ENCODE measurements around the gene FLAD1. TPM values are rescaled to one million over a fixed set of nuclear protein-coding genes. Genes with fewer than 3 reads are reported as not detected.

The FLAD1 gene
- total RNA-seq, 1 donor from 2014 or later: 14.9 TPM

DNA sequence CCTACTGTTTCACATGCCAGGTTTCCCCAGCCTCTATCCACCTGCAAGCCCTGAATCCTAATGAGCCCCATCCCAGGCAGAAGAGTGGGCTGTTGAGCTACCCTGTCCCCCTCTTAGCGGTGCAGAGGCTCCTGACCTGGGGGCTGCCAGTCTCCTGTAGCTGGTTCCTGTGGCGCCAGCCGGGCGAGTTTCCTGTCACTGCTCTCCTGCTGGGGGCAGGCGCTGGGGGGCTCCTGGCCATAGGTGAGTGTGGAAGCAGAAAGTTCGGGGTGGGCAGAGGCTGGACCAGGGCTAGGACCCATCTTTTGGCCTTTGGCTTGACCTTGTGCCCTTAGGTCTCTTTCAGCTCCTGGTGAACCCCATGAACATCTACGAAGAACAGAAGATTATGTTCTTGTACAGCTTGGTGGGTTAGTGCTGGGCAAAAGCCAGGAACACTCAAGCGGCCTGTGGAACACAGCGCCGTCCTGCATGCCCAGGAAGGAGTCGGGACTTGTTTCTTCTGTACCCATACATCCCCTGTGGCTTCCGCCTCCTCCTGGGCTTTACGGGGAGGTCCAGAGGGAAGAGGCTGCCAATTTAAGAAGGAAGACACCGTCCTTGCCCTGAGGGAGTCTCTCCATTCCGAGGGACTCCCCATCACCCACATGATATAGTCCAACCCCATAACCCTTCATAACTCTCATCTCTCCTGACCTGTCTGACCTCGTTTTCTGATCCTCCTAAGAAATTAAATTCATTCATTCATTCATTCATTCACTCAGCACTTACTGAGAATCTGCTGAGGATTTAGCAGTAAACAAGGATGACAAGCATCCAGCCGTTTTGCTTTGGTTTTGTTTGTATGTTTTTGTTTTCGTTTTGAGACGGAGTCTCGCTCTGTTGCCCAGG, 51.4 kb downstream of the FLAD1 start:
- DNase-seq (ENCODE audit: low spot score): no peak

DNA sequence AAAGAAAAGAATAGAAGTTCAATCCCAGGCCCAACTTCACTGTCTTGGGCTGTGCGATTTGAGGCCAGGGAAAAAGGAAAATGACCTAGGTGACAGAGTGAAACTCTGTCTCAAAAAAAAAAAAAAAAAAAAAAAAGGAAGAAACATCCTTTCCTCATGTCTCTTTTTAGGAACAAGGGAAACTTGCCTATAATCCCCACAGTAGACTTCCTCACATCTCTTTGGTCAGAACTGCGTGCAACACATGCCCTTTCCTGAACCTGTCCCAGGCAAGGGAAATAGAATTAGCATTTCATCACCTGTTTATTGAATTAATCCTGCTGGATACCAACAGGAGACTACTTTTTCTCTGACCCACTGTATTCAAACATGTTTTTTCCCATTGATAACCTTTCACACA, 52.8 kb downstream of the FLAD1 start:
- DNase-seq (ENCODE audit: low spot score): no peak

DNA sequence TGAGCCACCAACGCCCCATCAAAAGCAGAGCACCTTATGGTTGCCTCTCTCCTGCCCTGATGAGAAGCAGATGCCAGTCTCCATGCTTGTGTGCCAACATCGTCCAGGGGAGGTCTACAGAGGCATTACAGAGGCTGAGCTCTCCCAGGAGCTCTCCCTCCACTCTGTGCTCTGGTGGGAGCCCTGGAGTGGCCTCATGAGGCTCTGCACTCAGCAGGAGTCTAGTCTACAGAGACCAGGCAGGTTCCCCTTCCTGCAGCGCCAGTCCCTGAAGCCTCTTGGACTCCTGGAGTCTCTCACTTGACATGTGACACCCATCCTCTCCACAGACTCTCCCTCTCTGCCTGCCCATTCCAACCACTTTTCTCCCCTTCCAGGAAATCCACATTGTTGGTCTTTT, 53.9 kb downstream of the FLAD1 start:
- DNase-seq (ENCODE audit: low spot score): no peak

DNA sequence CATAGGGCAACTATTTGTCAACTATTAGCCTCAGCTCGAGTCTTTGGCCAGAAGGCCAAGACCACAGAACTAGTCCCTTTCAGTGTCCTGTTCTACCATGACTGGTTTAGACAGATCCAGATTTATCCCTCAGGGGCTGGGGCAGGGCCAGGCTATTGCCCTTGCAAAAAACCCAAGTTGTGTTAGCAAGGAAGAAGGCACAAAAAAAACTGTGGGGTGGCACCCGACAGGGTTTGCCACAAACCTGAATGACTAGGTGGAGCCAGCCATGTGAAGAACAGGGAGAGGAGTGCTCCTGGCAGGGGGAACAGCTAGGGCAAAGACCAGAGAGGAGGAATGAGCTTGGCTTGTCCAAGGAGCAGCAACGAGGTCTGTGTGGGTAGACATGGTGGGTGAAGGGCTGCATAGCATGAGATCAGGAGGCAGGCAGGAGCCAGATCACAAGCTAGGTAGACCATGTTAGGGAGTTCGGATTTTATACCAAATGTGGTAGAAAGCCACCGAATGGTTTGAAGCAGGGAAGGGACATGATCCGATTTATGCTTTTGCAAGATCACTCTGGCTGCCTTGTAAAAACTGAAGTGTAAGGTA, 54.8 kb downstream of the FLAD1 start:
- no peak for DNase-seq (ENCODE audit: low spot score)

DNA sequence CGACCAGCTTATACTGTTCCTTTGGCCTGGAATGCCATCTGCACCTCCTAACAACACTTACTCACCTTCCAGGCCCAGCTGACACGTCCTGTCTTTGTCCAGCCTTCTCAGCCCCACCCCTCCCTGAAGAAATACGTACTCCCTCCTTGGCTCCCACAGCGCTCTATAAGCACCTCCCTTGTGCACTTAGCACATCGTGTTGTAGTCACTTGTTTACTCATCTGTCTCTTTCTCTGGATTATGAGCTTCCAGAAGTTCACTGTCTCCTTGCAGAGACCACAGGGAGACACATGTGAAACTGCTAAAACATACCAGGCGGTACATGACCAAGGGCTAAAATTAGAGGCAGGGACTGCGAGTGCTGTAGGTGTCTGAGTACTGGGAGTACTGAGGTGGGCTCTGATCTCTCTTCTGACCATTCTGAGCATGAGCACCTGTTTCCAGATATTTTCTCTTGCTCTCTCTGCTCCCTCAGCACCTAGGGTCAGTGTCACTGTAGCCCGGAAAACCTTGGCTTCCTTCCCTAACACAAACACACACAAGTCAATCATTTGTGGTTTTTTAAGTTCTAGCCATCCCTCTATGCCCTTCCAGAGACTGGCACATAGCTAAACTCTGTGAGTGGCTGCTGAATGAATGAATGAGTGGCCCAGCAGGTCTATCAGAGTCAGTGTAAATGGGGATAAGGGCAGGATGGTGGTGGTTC, 55.6 kb downstream of the FLAD1 start:
- DNase-seq (ENCODE audit: low spot score): no peak

DNA sequence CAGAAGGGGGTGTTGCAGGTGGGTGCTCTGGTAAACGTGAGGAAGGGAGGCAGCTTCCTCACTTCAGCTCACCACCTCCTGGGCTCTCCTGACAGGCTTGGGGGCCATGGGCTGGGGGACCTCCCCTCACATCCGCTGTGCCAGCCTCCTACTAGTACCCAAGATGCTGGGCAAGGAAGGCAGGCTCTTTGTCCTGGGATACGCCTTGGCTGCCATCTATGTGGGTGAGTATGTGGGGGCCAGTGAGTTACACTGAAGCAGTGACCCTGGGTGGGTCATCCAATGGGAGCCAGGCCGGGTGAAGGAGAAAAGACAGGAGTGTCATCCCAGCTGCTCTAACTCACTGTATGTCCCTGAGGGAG, 56.1 kb downstream of the FLAD1 start:
- DNase-seq (ENCODE audit: low spot score): no peak

DNA sequence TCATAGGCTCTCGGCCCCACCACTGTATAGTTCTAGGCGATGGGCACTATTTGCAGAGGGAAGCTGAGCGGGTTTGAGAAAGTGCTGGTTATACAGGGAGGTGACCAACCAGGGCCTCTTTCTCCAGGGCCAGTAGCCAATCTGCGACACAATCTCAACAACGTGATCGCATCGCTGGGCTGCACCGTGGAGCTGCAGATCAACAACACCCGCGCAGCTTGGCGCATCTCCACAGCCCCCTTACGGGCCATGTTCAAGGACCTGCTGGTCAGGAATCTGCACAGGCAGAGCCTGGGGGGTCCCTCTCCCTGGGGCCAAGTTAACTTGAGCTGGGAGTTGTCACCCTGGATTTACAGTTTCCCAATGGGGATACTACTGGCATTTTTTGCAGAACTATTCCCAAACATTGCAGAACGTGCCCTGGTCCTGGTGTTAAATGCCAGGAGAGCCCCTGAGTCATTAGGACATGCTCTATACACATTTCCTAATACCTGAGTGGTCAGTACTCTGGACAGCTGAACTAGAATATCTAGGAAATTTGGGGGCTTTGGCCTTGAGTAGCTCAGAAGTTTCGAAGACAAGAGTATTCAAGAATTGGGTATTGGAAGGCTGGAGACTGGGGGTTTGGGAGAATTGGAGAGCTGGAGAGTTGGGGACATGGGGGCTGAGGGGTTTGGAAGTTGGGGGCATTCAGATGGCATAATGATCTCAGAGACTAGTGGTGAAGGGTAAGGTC, 57.4 kb downstream of the FLAD1 start:
- no peak for DNase-seq (ENCODE audit: low spot score)

Other genes with a start within 250 kb of the FLAD1 start
- gene KCNN3, start 113.1 kb upstream of the FLAD1 start, total RNA-seq (ENCODE audit: insufficient read depth, low replicate concordance): 1.9 TPM
- 13.0 TPM for gene PMVK, start 46.6 kb upstream of the FLAD1 start, total RNA-seq (ENCODE audit: insufficient read depth, low replicate concordance)
- gene PBXIP1, start 27.2 kb upstream of the FLAD1 start, total RNA-seq (ENCODE audit: insufficient read depth, low replicate concordance): 120 TPM
- gene PYGO2, start 21.6 kb upstream of the FLAD1 start, total RNA-seq (ENCODE audit: insufficient read depth, low replicate concordance): 9.4 TPM
- gene SHC1, start 12.6 kb upstream of the FLAD1 start, total RNA-seq (ENCODE audit: insufficient read depth, low replicate concordance): 73.2 TPM
- gene CKS1B, start 8.7 kb upstream of the FLAD1 start, total RNA-seq (ENCODE audit: insufficient read depth, low replicate concordance): 18.5 TPM
- gene LENEP, start 10.2 kb downstream of the FLAD1 start, total RNA-seq (ENCODE audit: insufficient read depth, low replicate concordance): not detected
- 18.8 TPM for gene ZBTB7B, start 19.5 kb downstream of the FLAD1 start, total RNA-seq (ENCODE audit: insufficient read depth, low replicate concordance)
- not detected for gene DCST2, start 50.4 kb downstream of the FLAD1 start, total RNA-seq (ENCODE audit: insufficient read depth, low replicate concordance)
- not detected for gene DCST1, start 50.5 kb downstream of the FLAD1 start, total RNA-seq (ENCODE audit: insufficient read depth, low replicate concordance)
- gene ADAM15, start 68.0 kb downstream of the FLAD1 start, total RNA-seq (ENCODE audit: insufficient read depth, low replicate concordance): 35.6 TPM
- gene EFNA4, start 80.4 kb downstream of the FLAD1 start, total RNA-seq (ENCODE audit: insufficient read depth, low replicate concordance): 9.9 TPM
- gene EFNA3, start 95.5 kb downstream of the FLAD1 start, total RNA-seq (ENCODE audit: insufficient read depth, low replicate concordance): 0.72 TPM
- 3.1 TPM for gene EFNA1, start 144.5 kb downstream of the FLAD1 start, total RNA-seq (ENCODE audit: insufficient read depth, low replicate concordance)
- gene SLC50A1, start 152.5 kb downstream of the FLAD1 start, total RNA-seq (ENCODE audit: insufficient read depth, low replicate concordance): 22.9 TPM
- gene DPM3, start 157.2 kb downstream of the FLAD1 start, total RNA-seq (ENCODE audit: insufficient read depth, low replicate concordance): not detected
- gene KRTCAP2, start 190.0 kb downstream of the FLAD1 start, total RNA-seq (ENCODE audit: insufficient read depth, low replicate concordance): 45.5 TPM
- 1.9 TPM for gene TRIM46, start 190.5 kb downstream of the FLAD1 start, total RNA-seq (ENCODE audit: insufficient read depth, low replicate concordance)
- gene THBS3, start 224.6 kb downstream of the FLAD1 start, total RNA-seq (ENCODE audit: insufficient read depth, low replicate concordance): 58.3 TPM
- 17.3 TPM for gene MTX1, start 225.4 kb downstream of the FLAD1 start, total RNA-seq (ENCODE audit: insufficient read depth, low replicate concordance)

Data from umbilical cord (tissue), 2 donors.